ENCODE results near the gene DCAF16.

DNA sequence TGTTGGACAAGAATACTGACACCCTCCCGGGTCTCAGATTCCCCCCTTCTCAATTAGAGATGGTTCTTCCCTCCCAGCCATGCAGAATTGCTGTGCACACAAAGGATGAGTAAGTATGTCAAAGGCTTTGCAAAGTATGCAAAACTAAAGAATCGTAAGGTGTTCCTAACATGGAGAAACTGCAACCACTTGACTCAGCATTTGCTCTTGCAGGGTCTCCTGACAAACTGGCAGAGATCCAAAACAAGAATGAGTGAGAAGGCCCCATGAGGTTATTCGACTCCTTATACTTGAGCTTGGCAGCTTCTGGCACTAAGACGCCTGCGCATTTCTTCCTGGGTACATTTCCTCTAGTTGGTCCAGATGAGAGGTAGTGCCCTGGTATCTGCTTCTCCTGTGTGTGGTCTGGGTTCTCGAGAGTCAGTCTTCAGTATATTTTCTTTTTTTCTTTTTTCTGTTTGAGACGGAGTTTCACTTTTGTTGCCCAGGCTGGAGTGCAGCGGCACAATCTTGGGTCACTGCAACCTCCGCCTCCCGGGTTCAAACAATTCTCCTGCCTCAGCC lies 37.3 kb downstream of the DCAF16 start:
- TF ChIP-seq, protein P1, sequence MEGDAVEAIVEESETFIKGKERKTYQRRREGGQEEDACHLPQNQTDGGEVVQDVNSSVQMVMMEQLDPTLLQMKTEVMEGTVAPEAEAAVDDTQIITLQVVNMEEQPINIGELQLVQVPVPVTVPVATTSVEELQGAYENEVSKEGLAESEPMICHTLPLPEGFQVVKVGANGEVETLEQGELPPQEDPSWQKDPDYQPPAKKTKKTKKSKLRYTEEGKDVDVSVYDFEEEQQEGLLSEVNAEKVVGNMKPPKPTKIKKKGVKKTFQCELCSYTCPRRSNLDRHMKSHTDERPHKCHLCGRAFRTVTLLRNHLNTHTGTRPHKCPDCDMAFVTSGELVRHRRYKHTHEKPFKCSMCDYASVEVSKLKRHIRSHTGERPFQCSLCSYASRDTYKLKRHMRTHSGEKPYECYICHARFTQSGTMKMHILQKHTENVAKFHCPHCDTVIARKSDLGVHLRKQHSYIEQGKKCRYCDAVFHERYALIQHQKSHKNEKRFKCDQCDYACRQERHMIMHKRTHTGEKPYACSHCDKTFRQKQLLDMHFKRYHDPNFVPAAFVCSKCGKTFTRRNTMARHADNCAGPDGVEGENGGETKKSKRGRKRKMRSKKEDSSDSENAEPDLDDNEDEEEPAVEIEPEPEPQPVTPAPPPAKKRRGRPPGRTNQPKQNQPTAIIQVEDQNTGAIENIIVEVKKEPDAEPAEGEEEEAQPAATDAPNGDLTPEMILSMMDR (IDR thresholded peaks at IDR 0.05; ENCODE audit: insufficient read depth, low read depth, low read length), result no peak
- no peak for TF ChIP-seq EZH2 (IDR thresholded peaks at IDR 0.05; ENCODE audit: insufficient read depth, low read length)

All from astrocyte (in vitro differentiated cells and primary cell).